ENCODE measurements around the gene OAS3.

DNA sequence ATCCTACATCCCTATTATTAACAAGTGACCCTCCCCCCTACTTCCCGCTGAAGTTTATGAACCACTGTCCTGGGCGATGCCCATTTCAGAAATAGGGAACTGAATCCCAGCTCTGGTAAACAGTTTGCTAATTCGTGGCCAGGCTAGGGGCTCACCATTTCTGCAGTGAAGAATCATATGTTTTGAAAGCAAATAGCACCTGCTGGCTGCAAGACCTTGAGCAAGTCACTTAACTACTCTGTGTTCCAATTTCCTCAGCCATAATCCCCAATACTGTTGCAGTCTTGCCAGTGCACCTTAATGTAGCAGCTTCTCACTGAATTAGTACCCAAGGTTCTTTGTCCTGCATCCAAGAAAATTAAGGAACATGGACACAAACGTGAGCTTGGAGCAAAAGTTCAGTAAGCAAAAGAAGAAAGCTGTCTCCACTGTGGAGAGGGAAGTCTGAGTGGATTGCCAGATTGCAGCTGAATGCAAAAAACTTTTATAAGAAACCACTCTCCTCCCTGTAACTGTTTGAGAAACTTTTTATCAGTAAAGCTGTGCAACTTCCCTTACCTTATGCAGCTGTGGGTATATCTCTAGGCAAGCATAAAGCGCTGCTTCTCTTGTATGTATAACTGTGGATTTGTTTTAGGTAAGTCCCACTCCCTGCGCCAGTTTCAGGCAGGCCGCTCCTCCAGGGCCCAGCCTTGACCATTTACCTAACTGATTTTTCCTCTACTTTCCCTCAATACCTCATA lies 30.7 kb upstream of the OAS3 start:
- TF ChIP-seq, protein P1, sequence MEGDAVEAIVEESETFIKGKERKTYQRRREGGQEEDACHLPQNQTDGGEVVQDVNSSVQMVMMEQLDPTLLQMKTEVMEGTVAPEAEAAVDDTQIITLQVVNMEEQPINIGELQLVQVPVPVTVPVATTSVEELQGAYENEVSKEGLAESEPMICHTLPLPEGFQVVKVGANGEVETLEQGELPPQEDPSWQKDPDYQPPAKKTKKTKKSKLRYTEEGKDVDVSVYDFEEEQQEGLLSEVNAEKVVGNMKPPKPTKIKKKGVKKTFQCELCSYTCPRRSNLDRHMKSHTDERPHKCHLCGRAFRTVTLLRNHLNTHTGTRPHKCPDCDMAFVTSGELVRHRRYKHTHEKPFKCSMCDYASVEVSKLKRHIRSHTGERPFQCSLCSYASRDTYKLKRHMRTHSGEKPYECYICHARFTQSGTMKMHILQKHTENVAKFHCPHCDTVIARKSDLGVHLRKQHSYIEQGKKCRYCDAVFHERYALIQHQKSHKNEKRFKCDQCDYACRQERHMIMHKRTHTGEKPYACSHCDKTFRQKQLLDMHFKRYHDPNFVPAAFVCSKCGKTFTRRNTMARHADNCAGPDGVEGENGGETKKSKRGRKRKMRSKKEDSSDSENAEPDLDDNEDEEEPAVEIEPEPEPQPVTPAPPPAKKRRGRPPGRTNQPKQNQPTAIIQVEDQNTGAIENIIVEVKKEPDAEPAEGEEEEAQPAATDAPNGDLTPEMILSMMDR (IDR thresholded peaks at IDR 0.05; ENCODE audit: low read depth, low read length), result peak; percentile 6; the same call in 1 of the 2 replicates
- no peak for TF ChIP-seq EZH2phosphoT487 (IDR thresholded peaks at IDR 0.05; ENCODE audit: low read depth)

Data from OCI-LY3 (cell line).